OCI-LY3 (cell line): Measurements from ENCODE around the gene SLC50A1.
"Not testable (repeated sequence)": the region's sequence is repeated elsewhere in the genome, so short reads cannot be mapped to it uniquely, and the experiment has no call there.

Experiments used
- CTCF ChIP-seq: fragments of 200-600, 300-600 bp; sonication (generic); IDR thresholded peaks from 2 replicates; pipeline ENCODE4 v1.5.1; 2014; ENCODE audit warnings: antibody characterized with exemption, low read length, low read depth
- EZH2phosphoT487 ChIP-seq: fragments of 200-600 bp; shearing (Covaris generic); IDR thresholded peaks from 2 replicates; pipeline ENCODE4 v1.6.1; 2018; ENCODE audit warnings: antibody characterized with exemption, mixed run types, low read depth

GRCh38 chr1:155162631-155163030 lies 27.0 kb downstream of the SLC50A1 start:
- TF ChIP-seq CTCF, EZH2phosphoT487: not testable (repeated sequence)
